Peyer's patch (tissue), 4 donors: ENCODE data around the gene HDHD5.

Source experiments
- CTCF ChIP-seq, 6 experiments: fragments of 450-650 bp in 4 of 6; fragments of 200-600 bp in 2 of 6; sonication (generic) in 1 of 6; IDR thresholded peaks; one replicate each; pipeline ENCODE4 v1.5.1; 2017 to 2019; ENCODE audit warnings: antibody characterized with exemption in 6 of 6, mild to moderate bottlenecking in 3 of 6, moderate library complexity in 1 of 6
- POLR2A ChIP-seq, 2 donors: fragments of 450-650 bp; IDR thresholded peaks; one replicate each; pipeline ENCODE4 v1.5.1; 2017; ENCODE audit warnings: antibody characterized with exemption in 2 of 2, mild to moderate bottlenecking in 2 of 2, moderate library complexity in 2 of 2

- no peak for TF ChIP-seq CTCF (IDR thresholded peaks at IDR 0.05)
- TF ChIP-seq POLR2A (IDR thresholded peaks at IDR 0.05): no peak
Observed at GRCh38 chr22:17120711-17121232, 38.3 kb downstream of the HDHD5 start.
